Measurements from ENCODE around the gene ARHGEF10L.

ARHGEF10L gene

DNA sequence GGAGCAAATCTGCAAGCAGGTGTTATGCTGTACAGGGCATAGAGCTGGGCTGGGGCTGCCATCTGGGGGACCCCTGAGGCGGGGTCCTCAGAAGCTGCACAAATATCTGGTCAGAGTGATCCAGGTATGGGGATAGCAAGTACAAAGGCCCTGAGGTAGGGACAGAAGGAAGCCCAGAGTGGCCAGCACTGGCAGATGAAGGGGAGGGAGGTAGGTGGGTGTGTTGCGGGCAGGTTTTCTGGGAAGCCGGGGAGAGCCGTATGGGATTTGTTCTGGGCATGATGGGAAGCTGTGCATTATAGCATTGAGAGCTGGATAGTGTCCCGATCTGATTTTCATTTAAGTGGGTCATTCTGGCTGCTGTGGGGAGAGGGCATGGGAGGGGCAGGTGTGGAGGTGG, 102.7 kb downstream of the ARHGEF10L start:
- no peaks in the 10 kb centered on the region for H3K9me3 ChIP-seq (ENCODE audit: control insufficient read depth, insufficient read depth, low read depth, low read length)
- H3K27ac ChIP-seq (ENCODE audit: extremely low read depth, low read depth, low read length): no peak overlapping the region
- peaks cover 0 to 34% of the 10 kb centered on the region in 2 experiments; a peak in 2 of 3 replicates for H3K36me3 ChIP-seq (ENCODE audit: control insufficient read depth in 2 of 2, insufficient read depth in 1 of 2, low read length in 2 of 2)
- no peak overlapping the region for H3K4me3 ChIP-seq (ENCODE audit: low read depth, low read length)
- ChIA-PET CTCF (interaction anchor here (0.7 to 1.1 kb wide), 3 partner anchors 14 to 140 kb away, joined by 3 to 4 read pairs (median 3); no protein-coding TSS in a partner anchor), POLR2A (no interaction called here)
- no peaks in the 10 kb centered on the region for H3K4me1 ChIP-seq (ENCODE audit: control insufficient read depth, insufficient read depth, low read length)
- TF ChIP-seq ZNF391 (tag by site-specific recombination; IDR thresholded peaks at IDR 0.05; ENCODE audit: borderline replicate concordance, low read depth): no peak
- TF ChIP-seq ZNF623 (tag by site-specific recombination; IDR thresholded peaks at IDR 0.05): peak; percentile 82

GRCh38 chr1:17642943-17643342, 103.4 kb downstream of the ARHGEF10L start:
- H3K9me3 ChIP-seq (ENCODE audit: control insufficient read depth, insufficient read depth, low read depth, low read length): no peaks in the 10 kb centered on the region
- no peak overlapping the region for H3K4me3 ChIP-seq (ENCODE audit: low read depth, low read length)
- TF ChIP-seq, protein P1, sequence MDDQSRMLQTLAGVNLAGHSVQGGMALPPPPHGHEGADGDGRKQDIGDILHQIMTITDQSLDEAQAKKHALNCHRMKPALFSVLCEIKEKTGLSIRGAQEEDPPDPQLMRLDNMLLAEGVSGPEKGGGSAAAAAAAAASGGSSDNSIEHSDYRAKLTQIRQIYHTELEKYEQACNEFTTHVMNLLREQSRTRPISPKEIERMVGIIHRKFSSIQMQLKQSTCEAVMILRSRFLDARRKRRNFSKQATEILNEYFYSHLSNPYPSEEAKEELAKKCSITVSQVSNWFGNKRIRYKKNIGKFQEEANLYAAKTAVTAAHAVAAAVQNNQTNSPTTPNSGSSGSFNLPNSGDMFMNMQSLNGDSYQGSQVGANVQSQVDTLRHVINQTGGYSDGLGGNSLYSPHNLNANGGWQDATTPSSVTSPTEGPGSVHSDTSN (CRISPR knock-in tag; IDR thresholded peaks at IDR 0.05): no peak
- TF ChIP-seq ZNF843 (tag by site-specific recombination; IDR thresholded peaks at IDR 0.05): no peak
- no peak for TF ChIP-seq ZNF354C (tag by site-specific recombination; IDR thresholded peaks at IDR 0.05; ENCODE audit: borderline replicate concordance, low read depth)
- TF ChIP-seq ZNF341 (tag by site-specific recombination; IDR thresholded peaks at IDR 0.05; ENCODE audit: low read depth): no peak
- no peaks in the 10 kb centered on the region for H3K4me1 ChIP-seq (ENCODE audit: control insufficient read depth, insufficient read depth, low read length)
- CTCF ChIA-PET: interaction anchor here (0.7 to 1.2 kb wide), 4 partner anchors 13 to 140 kb away, joined by 3 to 7 read pairs (median 4); no protein-coding TSS in a partner anchor
- POLR2A ChIA-PET: no interaction called here
- no peak overlapping the region for H3K27ac ChIP-seq (ENCODE audit: extremely low read depth, low read depth, low read length)
- peaks cover 0 to 30% of the 10 kb centered on the region in 2 experiments; a peak in 2 of 3 replicates for H3K36me3 ChIP-seq (ENCODE audit: control insufficient read depth in 2 of 2, insufficient read depth in 1 of 2, low read length in 2 of 2)

DNA sequence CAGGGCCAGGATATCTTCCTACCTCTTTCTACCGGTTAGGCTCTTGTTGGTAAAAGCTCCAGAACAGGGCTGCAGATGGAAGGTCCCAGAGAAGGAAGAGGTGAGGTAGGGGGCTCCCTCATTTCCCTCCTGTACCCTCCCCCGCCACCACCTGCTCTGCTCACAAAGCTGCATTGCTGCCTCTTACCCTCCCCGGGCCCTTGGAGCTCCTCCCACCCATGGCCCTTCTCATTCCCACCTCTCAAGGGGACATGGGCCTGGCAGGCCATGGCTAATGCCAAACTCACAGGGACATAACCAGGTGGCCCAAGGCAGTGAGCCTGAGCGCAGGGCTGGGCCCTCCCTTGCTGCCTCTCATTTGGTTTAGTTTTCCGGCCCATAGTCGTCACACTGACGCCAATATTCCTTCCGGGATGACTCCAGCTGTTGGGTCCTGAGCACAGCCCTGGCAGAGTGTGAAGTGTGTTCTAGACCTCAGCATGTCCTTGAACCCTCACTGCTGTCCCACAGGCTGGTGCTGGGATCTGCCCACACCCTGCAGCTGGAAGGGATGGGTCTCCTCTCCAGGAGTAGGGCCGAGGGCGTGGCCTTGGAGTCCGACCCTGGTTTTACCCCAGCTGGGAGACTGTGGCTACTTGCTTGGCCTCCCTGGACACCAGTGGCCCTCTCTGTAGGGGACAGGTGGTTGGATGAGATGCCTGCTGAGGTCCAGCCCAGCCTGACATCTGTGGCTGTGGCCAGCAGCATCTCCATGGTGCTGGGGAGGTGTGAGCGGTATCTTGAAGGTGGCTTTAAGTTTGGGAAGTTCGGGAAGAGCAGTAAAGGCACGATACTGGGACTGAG, 104.6 kb downstream of the ARHGEF10L start:
- TF ChIP-seq SALL2 (tag by site-specific recombination; IDR thresholded peaks at IDR 0.05; ENCODE audit: borderline replicate concordance): no peak
- no peak for TF ChIP-seq ZNF837 (tag by site-specific recombination; IDR thresholded peaks at IDR 0.05)
- no peak for TF ChIP-seq KLF17 (tag by site-specific recombination; IDR thresholded peaks at IDR 0.05)
- no peak for TF ChIP-seq ZNF548 (tag by site-specific recombination; IDR thresholded peaks at IDR 0.05)
- TF ChIP-seq ZNF530 (tag by site-specific recombination; IDR thresholded peaks at IDR 0.05; ENCODE audit: low read depth): no peak
- TF ChIP-seq ZNF133 (tag by site-specific recombination; IDR thresholded peaks at IDR 0.05): no peak
- TF ChIP-seq ZNF529 (tag by site-specific recombination; IDR thresholded peaks at IDR 0.05; ENCODE audit: insufficient replicate concordance): no peak
- no peak for TF ChIP-seq ZNF791 (tag by site-specific recombination; IDR thresholded peaks at IDR 0.05)
- TF ChIP-seq MEIS1 (CRISPR knock-in tag; IDR thresholded peaks at IDR 0.05; ENCODE audit: borderline replicate concordance): no peak
- no peak for TF ChIP-seq KLF8 (tag by site-specific recombination; IDR thresholded peaks at IDR 0.05)
- no peak for TF ChIP-seq ZNF202 (tag by site-specific recombination; IDR thresholded peaks at IDR 0.05; ENCODE audit: borderline replicate concordance)
- TF ChIP-seq ZNF16 (tag by site-specific recombination; IDR thresholded peaks at IDR 0.05; ENCODE audit: low read depth): no peak
- TF ChIP-seq, protein P2, sequence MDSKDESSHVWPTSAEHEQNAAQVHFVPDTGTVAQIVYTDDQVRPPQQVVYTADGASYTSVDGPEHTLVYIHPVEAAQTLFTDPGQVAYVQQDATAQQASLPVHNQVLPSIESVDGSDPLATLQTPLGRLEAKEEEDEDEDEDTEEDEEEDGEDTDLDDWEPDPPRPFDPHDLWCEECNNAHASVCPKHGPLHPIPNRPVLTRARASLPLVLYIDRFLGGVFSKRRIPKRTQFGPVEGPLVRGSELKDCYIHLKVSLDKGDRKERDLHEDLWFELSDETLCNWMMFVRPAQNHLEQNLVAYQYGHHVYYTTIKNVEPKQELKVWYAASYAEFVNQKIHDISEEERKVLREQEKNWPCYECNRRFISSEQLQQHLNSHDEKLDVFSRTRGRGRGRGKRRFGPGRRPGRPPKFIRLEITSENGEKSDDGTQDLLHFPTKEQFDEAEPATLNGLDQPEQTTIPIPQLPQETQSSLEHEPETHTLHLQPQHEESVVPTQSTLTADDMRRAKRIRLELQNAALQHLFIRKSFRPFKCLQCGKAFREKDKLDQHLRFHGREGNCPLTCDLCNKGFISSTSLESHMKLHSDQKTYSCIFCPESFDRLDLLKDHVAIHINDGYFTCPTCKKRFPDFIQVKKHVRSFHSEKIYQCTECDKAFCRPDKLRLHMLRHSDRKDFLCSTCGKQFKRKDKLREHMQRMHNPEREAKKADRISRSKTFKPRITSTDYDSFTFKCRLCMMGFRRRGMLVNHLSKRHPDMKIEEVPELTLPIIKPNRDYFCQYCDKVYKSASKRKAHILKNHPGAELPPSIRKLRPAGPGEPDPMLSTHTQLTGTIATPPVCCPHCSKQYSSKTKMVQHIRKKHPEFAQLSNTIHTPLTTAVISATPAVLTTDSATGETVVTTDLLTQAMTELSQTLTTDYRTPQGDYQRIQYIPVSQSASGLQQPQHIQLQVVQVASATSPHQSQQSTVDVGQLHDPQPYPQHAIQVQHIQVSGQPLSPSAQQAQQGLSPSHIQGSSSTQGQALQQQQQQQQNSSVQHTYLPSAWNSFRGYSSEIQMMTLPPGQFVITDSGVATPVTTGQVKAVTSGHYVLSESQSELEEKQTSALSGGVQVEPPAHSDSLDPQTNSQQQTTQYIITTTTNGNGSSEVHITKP (tag by site-specific recombination; IDR thresholded peaks at IDR 0.05): no peak
- no peak for TF ChIP-seq RBAK (tag by site-specific recombination; IDR thresholded peaks at IDR 0.05)
- CTCF ChIA-PET: interaction anchor here (0.6 to 1.2 kb wide), 2 partner anchors 17 to 442 kb away, joined by 3 to 7 read pairs; no protein-coding TSS in a partner anchor
- POLR2A ChIA-PET: no interaction called here
- H3K36me3 ChIP-seq (ENCODE audit: control insufficient read depth in 2 of 2, insufficient read depth in 1 of 2, low read length in 2 of 2): peaks cover 0 to 19% of the 10 kb centered on the region in 2 experiments; a peak in 2 of 3 replicates
- no peak overlapping the region for H3K4me3 ChIP-seq (ENCODE audit: low read depth, low read length)
- H3K27ac ChIP-seq (ENCODE audit: extremely low read depth, low read depth, low read length): no peak overlapping the region
- H3K4me1 ChIP-seq (ENCODE audit: control insufficient read depth, insufficient read depth, low read length): no peaks in the 10 kb centered on the region
- H3K9me3 ChIP-seq (ENCODE audit: control insufficient read depth, insufficient read depth, low read depth, low read length): no peaks in the 10 kb centered on the region
